NT2/D1 (cell line): ENCODE measurements around the gene EPHB6.

Experiments used
- YY1 ChIP-seq: IDR thresholded peaks from 2 replicates; pipeline ENCODE4 v1.6.1; 2011; ENCODE audit not compliant: insufficient read length, insufficient read depth
- ZNF274 ChIP-seq: IDR thresholded peaks from 2 replicates; pipeline ENCODE4 v1.6.1; 2011; ENCODE audit warnings: mild to moderate bottlenecking, low read depth, low read length

- TF ChIP-seq YY1 (no peak), ZNF274 (no peak)
Observed at GRCh38 chr7:142880876-142881505, 26.1 kb downstream of the EPHB6 start.
